ENCODE measurements around the gene SLC8A2.

SLC8A2 gene

GRCh38 chr19:47430041-47430802 is 41.5 kb downstream of the SLC8A2 start:
- no peak for DNase-seq (ENCODE audit: low read depth, low spot score)

- DNase-seq (ENCODE audit: low read depth, low spot score), result no peak
These were observed 42.4 kb downstream of the SLC8A2 start for GRCh38 chr19:47429140-47429793.

GRCh38 chr19:47428177-47428894 is 43.4 kb downstream of the SLC8A2 start:
- DNase-seq (ENCODE audit: low read depth, low spot score), result peak; percentile 59

- peak; percentile 50 for DNase-seq (ENCODE audit: low read depth, low spot score)
These were observed 44.2 kb downstream of the SLC8A2 start for GRCh38 chr19:47427241-47428176.

- DNase-seq (ENCODE audit: low read depth, low spot score), result no peak
These were observed 48.4 kb downstream of the SLC8A2 start for GRCh38 chr19:47423203-47423882.

GRCh38 chr19:47422417-47423163 is 49.1 kb downstream of the SLC8A2 start:
- no peak for DNase-seq (ENCODE audit: low read depth, low spot score)

- DNase-seq (ENCODE audit: low read depth, low spot score), result no peak
These were observed 49.8 kb downstream of the SLC8A2 start for GRCh38 chr19:47421844-47422395.

GRCh38 chr19:47421244-47421786 is 50.4 kb downstream of the SLC8A2 start:
- DNase-seq (ENCODE audit: low read depth, low spot score), result no peak

GRCh38 chr19:47419789-47420188 is 51.9 kb downstream of the SLC8A2 start:
- DNase-seq (ENCODE audit: low read depth, low spot score), result no peak

- no peak for DNase-seq (ENCODE audit: low read depth, low spot score)
These were observed 52.5 kb downstream of the SLC8A2 start, which contains the start of gene MEIS3 for GRCh38 chr19:47419030-47419783. MEIS3 (minus strand) TSS chr19:47419527; CDS start chr19:47419081, 446 bp downstream.

- no peak for DNase-seq (ENCODE audit: low read depth, low spot score)
These were observed 53.0 kb downstream of the SLC8A2 start for GRCh38 chr19:47418692-47419029.

- DNase-seq (ENCODE audit: low read depth, low spot score), result no peak
These were observed 53.7 kb downstream of the SLC8A2 start for GRCh38 chr19:47417746-47418691.

GRCh38 chr19:47417107-47417745 is 54.5 kb downstream of the SLC8A2 start:
- no peak for DNase-seq (ENCODE audit: low read depth, low spot score)

- no peak for DNase-seq (ENCODE audit: low read depth, low spot score)
These were observed 55.1 kb downstream of the SLC8A2 start for GRCh38 chr19:47416643-47416985.

GRCh38 chr19:47415953-47416642 is 55.6 kb downstream of the SLC8A2 start:
- DNase-seq (ENCODE audit: low read depth, low spot score), result no peak

GRCh38 chr19:47414469-47414868 is 57.2 kb downstream of the SLC8A2 start:
- DNase-seq (ENCODE audit: low read depth, low spot score), result no peak

- DNase-seq (ENCODE audit: low read depth, low spot score), result no peak
These were observed 57.8 kb downstream of the SLC8A2 start for GRCh38 chr19:47413941-47414340.
